Measurements from ENCODE around the gene PARD6A.
A peak's percentile ranks its signal among the peaks of the same experiment; 100 is the strongest.

PARD6A gene, protein sequence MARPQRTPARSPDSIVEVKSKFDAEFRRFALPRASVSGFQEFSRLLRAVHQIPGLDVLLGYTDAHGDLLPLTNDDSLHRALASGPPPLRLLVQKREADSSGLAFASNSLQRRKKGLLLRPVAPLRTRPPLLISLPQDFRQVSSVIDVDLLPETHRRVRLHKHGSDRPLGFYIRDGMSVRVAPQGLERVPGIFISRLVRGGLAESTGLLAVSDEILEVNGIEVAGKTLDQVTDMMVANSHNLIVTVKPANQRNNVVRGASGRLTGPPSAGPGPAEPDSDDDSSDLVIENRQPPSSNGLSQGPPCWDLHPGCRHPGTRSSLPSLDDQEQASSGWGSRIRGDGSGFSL

DNA sequence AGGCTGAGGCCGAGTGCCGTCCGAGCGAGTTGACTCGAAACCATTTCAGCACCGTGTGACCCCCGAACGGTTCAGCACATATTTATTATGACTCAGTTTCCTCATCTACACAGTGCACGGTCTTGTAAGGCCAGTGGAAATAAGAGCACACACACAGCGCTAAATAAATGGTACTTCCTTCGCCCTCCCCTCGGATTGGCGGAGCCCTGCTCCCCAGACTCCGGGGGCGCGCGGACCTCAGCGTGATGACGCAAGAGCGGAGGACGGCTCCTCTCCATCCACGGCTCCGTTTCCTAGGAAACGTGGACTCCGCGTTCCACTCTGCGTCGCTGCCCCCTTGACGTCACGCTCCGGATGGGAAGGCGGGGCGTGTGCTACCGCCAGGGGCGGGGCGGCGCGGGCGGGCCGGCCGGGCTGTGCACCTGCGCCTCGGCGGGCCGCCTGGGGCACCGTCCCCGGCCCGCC, at the start of gene PARD6A:
Gene PARD6A (plus strand): TSS at position 397 of the 465 bp plus-strand sequence. CDS start 79 bp downstream, outside the sequence.
- peak; percentile 75 for DNase-seq

DNA sequence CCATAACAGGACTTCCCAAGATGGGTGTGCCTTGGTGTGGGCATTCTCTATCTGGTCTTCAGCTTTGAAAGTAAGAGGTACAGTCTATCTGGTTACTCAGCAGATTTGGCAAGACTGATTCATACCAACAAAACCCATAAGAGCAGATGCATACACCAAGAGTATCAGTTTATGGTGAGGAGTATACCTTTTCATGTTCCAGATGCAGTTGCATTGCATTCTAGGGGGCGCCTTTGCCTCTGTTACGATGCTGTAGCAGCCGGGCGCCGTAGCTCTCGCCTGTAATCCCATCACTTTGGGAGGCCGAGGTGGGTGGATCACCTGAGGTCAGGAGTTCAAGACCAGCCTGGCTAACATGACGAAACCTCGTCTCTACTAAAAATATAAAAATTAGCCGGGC, 47.0 kb upstream of the PARD6A start:
- no peak for DNase-seq

DNA sequence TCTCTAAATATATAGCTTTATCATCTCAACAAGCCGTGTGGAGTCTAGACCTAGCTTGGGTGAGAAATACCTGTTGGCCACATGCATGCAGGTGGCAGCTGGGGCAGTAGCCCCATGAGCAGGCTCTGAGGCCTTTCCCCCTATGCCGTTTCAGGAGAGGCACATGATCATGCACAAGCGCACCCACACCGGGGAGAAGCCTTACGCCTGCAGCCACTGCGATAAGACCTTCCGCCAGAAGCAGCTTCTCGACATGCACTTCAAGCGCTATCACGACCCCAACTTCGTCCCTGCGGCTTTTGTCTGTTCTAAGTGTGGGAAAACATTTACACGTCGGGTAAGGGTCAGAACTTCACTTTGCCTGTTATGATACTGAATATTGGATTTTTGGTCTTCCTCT, 32.5 kb upstream of the PARD6A start:
- no peak for DNase-seq

DNA sequence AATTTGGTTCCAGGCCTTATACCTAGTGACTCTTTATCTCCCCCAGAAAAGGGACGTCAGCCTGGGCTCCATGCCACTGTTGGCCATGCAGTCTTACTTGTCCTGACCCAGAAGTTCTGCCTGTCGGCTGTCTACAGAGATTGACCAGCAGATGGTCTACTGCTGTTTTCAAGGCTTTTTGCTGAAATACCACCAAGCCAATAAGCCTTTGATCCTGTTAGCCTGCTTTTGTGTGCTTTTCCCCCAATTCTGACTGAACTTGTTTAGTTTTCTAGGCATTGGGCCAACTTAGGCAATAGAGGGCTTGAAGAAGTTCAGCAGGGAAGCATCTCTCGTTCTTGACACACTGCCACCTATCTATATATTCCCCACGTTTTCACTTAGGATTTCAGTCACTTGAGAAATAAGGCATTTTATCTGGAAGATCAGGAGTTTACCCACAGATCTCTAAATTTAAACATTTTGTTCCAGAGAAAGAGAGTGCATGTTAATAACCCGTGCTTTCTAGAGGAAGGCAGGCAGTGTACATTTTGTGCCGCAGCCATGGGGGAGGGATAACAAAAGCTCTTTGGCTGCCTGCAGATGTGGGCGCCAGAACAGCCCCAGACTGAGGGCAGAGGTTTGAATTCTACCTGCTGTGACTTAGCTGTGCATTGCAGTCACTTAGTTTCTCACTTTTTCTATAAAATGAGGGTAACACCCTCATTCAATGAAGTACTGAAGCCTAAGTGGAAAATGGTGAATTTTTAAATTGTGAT, 28.2 kb upstream of the PARD6A start:
- DNase-seq = no peak

DNA sequence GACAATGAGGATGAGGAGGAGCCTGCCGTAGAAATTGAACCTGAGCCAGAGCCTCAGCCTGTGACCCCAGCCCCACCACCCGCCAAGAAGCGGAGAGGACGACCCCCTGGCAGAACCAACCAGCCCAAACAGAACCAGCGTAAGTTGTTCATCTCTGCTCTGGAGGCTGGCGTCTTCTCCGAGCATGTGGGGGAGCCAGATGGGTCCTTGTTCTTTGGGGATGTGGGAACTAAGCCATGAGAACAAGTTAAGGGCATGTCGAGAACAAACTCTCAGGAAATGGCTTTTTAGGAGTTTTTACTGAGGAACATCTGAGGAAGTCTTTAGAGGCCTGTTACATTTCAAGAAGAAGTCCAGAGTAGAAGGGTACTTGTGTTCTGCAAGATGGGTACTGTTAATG, 24.0 kb upstream of the PARD6A start:
- DNase-seq = no peak

DNA sequence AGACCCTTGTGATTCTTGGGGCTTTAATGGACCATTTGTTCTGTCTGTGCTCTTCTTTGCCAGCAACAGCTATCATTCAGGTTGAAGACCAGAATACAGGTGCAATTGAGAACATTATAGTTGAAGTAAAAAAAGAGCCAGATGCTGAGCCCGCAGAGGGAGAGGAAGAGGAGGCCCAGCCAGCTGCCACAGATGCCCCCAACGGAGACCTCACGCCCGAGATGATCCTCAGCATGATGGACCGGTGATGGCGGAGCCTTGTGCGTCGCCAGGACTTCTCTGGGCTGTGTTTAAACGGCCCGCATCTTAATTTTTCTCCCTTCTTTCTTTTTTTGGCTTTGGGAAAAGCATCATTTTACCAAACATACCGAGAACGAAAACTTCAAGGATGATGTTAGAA, 23.1 kb upstream of the PARD6A start:
- DNase-seq = no peak

DNA sequence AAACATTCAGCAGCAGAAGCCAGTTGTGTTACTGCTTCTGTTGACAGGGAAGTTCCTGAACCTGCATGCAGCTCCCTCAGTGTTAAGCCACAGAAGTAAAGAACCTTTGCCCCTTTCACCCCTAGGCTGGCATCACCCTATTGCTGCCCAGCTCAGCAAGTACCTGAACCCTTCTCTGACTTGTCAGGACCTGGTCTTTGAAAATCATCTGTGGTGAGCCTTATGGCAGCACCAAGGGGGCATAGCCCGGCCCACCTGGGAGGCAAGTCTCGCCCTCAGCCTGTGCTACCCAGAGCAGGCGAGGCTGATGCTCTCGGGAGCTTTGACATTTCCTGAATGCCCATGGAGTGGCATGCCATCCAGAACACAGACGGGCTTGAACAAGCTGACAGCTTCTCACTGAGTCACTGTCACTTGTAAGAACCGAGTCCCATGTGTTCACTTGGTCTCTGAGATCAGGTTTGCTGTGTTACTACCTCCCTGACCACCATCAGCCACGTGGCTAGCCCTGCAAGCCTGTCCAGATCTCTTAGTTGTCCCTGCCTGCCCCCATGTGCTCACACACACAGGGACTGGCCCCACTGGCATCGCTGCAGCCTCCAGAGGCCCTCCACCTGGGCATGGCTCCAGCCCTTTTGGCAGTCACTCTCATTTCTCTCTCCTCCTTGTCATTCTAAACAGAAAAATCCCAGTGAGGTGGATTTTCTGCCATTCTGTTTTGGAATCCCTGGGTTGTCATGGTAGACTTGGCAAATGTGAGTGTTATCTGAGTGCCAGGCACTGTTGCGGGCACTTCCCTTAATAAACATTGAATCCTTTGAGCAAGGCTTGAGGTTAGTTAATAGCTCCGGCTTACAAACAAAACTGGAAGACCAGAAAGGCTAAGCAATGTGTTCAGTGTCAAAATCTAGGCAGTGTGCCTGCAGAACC, 18.7 kb upstream of the PARD6A start:
- DNase-seq = no peak

DNA sequence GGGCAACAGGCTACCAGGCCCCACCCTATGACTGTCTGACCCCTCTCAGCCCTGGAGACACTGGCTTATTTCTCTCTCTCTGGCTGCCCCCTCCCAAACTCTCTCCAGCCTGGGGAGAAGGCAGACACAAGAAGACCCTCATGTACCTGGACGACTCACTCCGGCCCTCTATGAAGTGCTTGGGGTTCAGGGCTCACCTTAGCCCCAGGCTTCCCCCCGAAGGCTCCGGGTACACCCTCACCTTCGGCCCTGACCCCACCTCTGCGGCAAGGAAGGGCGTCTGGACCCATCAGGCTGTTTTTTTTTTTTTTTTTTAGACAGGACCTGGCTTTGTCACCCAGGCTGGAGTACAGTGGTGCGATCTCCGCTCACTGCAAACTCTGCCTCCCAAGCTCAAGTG, 16.7 kb upstream of the PARD6A start:
- no peak for DNase-seq

DNA sequence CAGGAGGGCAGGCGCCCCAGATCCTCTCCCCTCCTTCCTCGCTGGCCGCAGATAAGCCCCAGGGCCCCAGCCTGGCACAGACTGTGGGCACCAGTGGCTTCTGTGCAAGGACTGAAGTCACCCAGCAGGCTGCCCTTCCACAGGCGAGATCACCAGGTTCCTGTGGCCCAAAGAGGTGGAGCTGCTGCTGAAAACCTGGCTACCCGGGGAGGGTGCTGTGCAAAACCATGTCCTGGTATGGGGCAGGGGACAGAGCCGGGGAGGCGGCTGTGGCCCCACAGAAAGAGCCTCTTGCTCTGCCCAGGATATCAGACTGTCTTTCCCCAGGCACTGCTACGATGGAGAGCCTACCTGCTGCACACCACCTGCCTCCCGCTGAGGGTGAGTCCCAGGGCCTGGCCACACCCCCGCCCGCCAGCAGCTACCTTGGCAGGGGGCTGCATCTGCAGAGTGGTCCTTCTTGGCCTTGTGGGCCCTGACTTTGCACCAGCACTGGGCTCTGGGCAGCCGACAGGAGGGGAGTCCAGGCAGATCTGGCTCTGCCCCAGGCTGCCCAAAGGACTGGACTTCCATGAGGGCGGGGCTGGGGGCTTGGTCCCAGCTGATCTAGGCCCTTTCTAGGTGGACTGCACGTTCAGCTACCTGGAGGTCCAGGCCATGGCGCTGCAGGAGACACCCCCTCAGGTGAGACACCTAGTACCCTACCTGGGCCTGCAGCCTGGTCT, 15.2 kb upstream of the PARD6A start:
- DNase-seq = no peak

DNA sequence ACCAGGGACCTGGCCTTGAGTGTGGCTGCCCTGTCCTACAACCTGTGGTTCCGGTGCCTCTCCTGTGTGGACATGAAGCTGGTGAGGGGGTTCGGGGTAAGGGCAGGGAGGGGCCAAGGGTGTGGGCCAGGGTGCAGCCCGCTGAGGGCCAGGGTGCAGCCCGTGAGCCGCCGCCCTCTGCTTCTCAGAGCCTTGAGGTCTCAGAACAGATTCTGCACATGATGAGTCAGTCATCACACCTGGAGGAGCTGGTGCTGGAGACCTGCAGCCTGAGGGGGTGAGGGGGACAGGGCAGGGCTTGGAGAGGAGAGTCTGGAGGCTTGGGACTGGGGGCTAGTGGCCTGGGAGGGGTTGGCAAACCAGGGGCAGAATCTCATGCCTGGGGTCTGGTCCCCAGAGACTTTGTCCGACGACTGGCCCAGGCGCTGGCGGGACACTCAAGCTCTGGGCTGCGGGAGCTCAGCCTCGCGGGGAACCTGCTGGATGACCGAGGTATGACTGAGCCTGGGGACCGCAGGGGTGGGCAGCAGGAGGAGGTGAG, 13.6 kb upstream of the PARD6A start:
- no peak for DNase-seq

DNA sequence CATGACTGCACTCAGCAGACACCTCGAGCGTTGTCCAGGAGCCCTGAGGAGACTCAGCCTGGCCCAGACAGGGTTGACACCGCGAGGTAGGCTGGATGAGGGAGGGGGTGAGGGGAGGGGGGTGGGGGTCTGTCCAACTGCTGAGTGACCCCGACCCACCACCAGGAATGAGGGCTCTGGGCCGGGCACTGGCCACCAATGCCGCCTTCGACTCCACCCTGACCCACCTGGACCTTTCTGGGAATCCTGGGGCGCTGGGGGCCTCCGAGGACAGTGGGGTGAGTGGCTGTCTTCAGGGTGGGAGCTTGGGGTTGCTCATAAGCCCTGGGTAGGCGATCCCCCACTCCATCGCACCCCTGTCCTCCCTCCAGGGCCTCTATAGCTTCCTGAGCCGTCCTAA, 13.1 kb upstream of the PARD6A start:
- DNase-seq = no peak

DNA sequence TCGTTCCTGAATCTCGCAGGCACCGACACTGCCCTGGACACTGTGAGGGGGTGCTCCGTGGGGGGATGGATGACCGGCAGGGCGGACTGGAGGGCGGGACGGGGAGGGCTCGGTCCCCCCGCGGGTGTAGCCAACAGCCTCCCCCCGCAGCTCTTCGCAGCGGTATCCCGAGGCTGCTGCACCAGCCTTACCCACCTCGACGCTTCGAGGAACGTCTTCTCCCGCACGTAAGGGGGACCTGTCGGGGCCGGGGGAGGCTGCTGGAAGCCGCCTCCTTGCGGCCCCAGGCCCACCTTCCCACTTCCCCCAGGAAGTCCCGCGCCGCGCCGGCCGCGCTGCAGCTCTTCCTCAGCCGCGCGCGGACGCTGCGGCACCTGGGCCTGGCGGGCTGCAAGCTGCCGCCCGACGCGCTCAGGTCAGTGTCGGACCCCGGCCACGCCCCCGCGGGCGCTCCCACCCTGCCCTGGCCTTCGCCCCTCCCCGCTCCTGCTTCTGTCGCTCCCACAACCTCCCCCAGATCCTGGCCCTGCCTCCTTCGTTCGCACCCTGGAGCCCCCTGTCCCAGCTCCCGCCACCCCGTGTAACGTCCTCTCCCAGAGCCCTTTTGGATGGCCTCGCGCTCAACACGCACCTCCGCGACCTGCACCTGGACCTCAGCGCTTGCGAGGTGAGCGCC, 12.5 kb upstream of the PARD6A start:
- no peak for DNase-seq

DNA sequence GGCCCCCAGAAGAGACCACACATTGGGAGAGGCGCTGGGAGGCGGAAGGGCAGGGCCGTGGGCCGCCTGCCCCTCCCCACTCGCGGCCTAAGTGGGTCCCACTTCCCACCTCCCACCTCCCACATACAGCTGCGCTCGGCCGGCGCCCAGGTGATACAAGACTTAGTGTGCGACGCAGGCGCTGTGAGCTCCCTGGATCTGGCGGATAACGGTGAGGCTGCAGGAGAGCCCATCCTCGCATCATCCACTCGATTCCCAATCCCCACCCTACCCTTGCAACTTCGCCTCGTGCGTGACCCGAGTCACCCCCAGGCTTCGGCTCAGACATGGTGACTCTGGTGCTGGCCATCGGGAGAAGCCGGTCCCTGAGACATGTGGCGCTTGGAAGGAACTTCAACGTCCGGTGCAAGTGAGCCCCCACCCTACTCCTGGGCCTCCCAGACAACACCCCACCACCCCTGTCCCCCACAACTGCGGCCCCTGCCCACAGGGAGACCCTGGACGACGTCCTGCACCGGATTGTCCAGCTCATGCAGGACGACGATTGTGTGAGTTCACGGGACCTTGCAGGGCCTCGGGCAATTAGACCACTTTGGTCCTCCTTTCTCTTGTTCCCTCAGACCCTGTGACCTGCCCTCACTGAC, 11.9 kb upstream of the PARD6A start:
- no peak for DNase-seq

DNA sequence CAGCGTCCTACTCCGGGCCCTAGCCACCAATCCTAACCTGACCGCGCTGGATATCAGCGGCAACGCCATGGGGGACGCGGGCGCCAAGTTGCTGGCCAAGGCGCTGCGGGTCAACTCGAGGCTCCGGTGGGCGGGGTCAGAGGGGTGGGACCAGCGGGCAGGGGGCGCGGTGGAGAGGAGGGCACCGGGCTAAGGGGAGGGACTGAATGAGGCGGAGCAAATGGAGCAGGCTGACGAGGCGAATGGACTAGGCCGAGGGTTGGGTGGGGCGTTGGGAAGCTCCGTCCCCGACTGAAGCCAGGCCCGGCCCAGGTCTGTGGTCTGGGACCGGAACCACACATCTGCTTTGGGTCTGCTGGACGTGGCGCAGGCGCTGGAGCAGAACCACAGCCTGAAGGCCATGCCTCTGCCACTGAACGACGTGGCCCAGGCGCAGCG, 11.2 kb upstream of the PARD6A start:
- DNase-seq = no peak

DNA sequence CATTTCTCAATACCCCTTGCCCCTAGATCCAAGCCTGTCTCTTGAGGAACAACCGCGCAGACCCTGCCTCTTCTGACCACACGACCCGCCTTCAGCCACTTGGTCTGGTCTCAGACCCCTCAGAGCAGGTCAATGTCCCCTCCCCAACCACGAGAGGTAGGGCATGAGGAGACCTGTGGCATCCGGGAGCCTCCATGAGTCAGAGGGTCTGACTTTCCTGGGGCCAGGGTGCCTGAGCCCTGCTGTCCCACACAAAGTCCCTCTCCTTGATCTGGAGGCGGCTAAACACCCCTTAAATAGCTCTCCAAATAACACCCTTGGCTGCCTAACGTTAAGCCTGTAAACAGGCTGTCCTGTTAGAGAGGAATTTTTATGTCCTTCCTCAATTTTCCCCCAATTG, 10.7 kb upstream of the PARD6A start:
- DNase-seq = no peak

DNA sequence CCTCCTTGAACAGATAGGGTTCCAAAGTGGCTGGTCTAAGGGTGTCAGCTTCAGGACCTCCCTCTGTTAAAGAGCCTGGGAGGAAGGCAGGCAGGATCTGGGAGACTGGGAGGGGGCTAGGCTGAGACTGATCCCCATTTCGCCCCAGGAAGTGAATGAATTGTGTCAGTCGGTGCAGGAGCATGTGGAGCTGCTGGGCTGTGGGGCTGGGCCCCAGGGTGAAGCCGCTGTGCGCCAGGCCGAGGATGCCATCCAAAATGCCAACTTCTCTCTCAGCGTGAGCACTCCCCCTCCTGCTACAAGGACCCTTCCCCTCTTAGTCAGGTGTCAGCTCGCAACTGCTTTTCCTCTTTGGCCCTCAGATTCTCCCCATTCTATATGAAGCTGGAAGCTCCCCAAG, 9.7 kb upstream of the PARD6A start:
- DNase-seq = no peak

DNA sequence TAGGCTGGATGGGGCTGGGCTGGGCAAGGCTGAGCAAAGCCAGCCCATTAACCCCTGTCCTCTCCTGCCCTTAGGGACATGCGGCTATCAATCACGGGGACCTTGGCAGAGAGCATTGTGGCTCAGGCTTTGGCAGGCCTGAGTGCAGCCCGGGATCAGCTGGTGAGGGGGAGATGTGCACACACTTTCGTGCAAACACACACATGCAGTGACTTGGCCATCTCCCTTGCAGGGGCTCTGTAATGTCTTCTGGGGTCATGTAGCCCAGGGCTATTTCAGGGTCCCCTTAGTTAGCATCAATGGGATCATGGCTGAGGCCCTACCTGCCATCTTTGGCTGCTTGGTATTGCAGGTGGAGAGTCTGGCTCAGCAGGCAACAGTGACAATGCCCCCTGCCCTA, 8.9 kb upstream of the PARD6A start:
- no peak for DNase-seq

DNA sequence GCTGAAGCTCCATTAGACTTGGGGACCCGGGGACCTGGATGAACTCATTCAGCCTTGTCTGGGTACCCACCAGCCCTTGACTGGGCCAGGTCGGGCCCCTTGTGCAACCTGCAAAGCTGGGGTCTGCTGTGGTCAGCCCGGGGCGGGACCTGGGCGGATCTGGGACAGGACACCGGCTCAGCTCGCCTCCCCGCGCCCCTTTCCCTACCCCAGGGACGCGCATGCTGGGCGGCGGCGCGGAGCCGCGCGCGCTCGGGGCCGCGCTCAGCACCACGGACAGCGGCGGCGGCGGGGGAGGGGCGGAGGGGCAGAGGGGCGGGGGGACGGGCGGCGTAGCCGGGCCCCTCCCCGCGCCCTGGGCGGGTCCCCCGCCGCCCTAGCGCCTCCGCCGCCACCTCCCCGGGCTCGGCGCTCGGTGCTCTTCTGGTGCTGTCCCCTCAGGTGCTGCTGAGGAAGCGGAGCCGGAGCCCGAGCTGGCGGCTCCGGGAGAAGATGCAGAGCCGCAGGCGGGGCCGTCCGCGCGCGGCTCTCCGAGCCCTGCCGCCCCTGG, 8.1 kb upstream of the PARD6A start:
- DNase-seq = no peak

DNA sequence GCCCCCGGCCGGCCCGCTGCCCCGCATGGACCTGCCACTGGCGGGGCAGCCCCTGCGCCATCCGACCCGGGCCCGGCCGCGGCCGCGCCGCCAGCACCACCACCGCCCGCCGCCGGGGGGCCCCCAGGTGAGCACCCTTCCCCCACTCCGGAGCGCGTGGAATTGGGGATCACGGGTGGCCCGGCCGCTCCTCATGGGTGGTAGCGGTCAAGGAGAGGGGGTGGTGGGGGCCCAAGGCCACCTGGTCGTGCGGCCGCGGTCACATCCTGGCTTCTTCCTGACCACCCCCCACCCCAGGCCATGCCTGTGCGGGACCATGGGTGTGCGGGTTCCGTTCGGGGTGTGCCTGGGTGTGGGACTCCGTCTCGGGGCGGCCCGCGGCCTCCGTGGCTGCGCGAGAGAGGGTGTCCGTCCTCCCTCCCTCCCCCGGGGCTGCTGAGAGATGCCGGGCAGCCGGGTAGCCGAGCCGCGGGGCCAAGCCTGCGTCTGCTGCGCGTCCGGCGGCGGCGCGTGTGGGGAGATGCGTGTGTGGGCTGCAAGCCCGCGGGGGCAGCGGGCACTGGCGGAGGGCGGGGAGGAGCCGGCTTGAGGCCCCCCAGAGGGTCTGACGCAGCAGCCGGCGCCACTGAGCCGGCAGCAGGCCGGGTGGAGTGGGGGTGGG, 7.5 kb upstream of the PARD6A start:
- no peak for DNase-seq

DNA sequence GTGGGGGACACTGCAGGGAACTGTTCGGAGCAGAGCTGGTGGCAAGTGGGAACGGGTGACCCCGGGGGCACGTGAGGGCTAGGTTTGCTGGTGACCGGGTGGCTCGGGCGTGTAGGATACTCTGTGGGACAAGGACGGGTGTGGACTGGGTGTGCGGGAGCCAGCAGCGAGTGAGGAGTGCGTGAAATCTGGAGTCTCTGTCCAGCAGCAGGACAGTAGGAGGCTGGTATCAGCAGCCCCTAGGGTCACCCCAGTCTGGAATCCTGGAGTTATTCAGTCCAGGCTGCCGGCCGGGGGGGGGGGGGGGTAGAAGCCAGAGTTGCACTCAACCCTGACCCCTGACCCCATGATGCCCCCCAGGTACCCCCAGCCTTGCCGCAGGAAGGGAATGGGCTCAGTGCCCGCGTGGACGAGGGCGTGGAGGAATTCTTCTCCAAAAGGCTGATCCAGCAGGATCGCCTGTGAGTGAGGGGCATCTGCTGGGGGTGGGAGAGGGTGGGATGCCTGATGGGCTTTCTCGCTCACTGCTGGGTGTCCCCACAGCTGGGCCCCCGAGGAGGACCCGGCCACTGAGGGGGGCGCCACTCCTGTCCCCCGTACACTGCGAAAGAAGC, 6.9 kb upstream of the PARD6A start:
- DNase-seq = no peak

All from NCI-H1436 treated with DMSO at 0.1 percent for 48 hours (cell line).